ENCODE measurements around the gene EMB. TPM values are rescaled to one million over a fixed set of nuclear protein-coding genes. Genes with fewer than 3 reads are reported as not detected.
"Not testable (repeated sequence)": the region's sequence is repeated elsewhere in the genome, so short reads cannot be mapped to it uniquely, and the experiment has no call there.

Gene EMB
- total and polyA plus RNA-seq, 4 donors = 0.90 to 16.1 (median 2.1) TPM

GRCh38 chr5:50438060-50438459 is 3.0 kb downstream of the EMB start:
- not testable (repeated sequence) for H3K27me3 ChIP-seq (ENCODE audit: control insufficient read depth in 4 of 4, insufficient read depth in 4 of 4, low read length in 3 of 4); H3K9ac ChIP-seq (ENCODE audit: low read depth in 1 of 2, low read length in 2 of 2); H3K4me1 ChIP-seq (ENCODE audit: control insufficient read depth in 4 of 4, insufficient read depth in 4 of 4, low read length in 3 of 4); H3K9me3 ChIP-seq (ENCODE audit: control insufficient read depth in 4 of 4, low read length in 3 of 4); H3K4me3 ChIP-seq (ENCODE audit: low read depth in 1 of 3, low read length in 3 of 3); H3K27ac ChIP-seq (ENCODE audit: low read depth in 1 of 2, low read length in 2 of 2); H3K36me3 ChIP-seq (ENCODE audit: control insufficient read depth in 4 of 4, insufficient read depth in 3 of 4, low read depth in 1 of 4, low read length in 3 of 4); DNase-seq (ENCODE audit: low spot score)
- WGBS = 51% methylated on average over 2 of the region's 3 CpGs

- Histone ChIP-seq H3K27ac (ENCODE audit: low read depth in 1 of 2, low read length in 2 of 2) (no peak overlapping the region), H3K36me3 (ENCODE audit: control insufficient read depth in 4 of 4, insufficient read depth in 3 of 4, low read depth in 1 of 4, low read length in 3 of 4) (no peaks in the 10 kb centered on the region), H3K27me3 (ENCODE audit: control insufficient read depth in 4 of 4, insufficient read depth in 4 of 4, low read length in 3 of 4) (no peaks in the 10 kb centered on the region), H3K4me1 (ENCODE audit: control insufficient read depth in 4 of 4, insufficient read depth in 4 of 4, low read length in 3 of 4) (no peaks in the 10 kb centered on the region), H3K4me3 (ENCODE audit: low read depth in 1 of 3, low read length in 3 of 3) (no peak overlapping the region), H3K9me3 (ENCODE audit: control insufficient read depth in 4 of 4, low read length in 3 of 4) (no peaks in the 10 kb centered on the region), H3K9ac (ENCODE audit: low read depth in 1 of 2, low read length in 2 of 2) (no peak overlapping the region)
- TF ChIP-seq REST (IDR thresholded peaks at IDR 0.05) (no peak), JUND (IDR thresholded peaks at IDR 0.05) (no peak), RXRA (IDR thresholded peaks at IDR 0.05) (no peak), HNF4A (conservative IDR thresholded peaks at IDR 0.05) (no peak), CTCF (IDR thresholded peaks at IDR 0.05; ENCODE audit: low read depth, low read length, missing input control) (no peak), YY1 (IDR thresholded peaks at IDR 0.05) (no peak), EGR1 (IDR thresholded peaks at IDR 0.05; ENCODE audit: low read depth in 2 of 2) (no peak), MAX (IDR thresholded peaks at IDR 0.05) (no peak), ZBTB33 (IDR thresholded peaks at IDR 0.05) (no peak), NR2F2 (IDR thresholded peaks at IDR 0.05) (no peak), ATF3 (IDR thresholded peaks at IDR 0.05) (no peak), GABPA (IDR thresholded peaks at IDR 0.05 in 1 of 2, conservative IDR thresholded peaks at IDR 0.05 in 1 of 2) (no peak), TAF1 (conservative IDR thresholded peaks at IDR 0.05) (no peak)
- DNase-seq (ENCODE audit: low spot score) = no peak
- 80% methylated on average over 3 of the region's 3 CpGs for WGBS
Observed at GRCh38 chr5:50435168-50435567, 5.9 kb downstream of the EMB start.

- WGBS = 44% methylated on average over 3 of the region's 3 CpGs
- H3K27ac ChIP-seq (ENCODE audit: low read depth in 1 of 2, low read length in 2 of 2); H3K4me3 ChIP-seq (ENCODE audit: low read depth in 1 of 3, low read length in 3 of 3); DNase-seq (ENCODE audit: low spot score); H3K4me1 ChIP-seq (ENCODE audit: control insufficient read depth in 4 of 4, insufficient read depth in 4 of 4, low read length in 3 of 4); H3K27me3 ChIP-seq (ENCODE audit: control insufficient read depth in 4 of 4, insufficient read depth in 4 of 4, low read length in 3 of 4); H3K36me3 ChIP-seq (ENCODE audit: control insufficient read depth in 4 of 4, insufficient read depth in 3 of 4, low read depth in 1 of 4, low read length in 3 of 4); H3K9me3 ChIP-seq (ENCODE audit: control insufficient read depth in 4 of 4, low read length in 3 of 4); H3K9ac ChIP-seq (ENCODE audit: low read depth in 1 of 2, low read length in 2 of 2): not testable (repeated sequence)
Observed at GRCh38 chr5:50431133-50431904, 9.8 kb downstream of the EMB start.

- not testable (repeated sequence) for DNase-seq (ENCODE audit: low spot score); H3K27me3 ChIP-seq (ENCODE audit: control insufficient read depth in 4 of 4, insufficient read depth in 4 of 4, low read length in 3 of 4); H3K9me3 ChIP-seq (ENCODE audit: control insufficient read depth in 4 of 4, low read length in 3 of 4); H3K9ac ChIP-seq (ENCODE audit: low read depth in 1 of 2, low read length in 2 of 2); H3K27ac ChIP-seq (ENCODE audit: low read depth in 1 of 2, low read length in 2 of 2); H3K4me3 ChIP-seq (ENCODE audit: low read depth in 1 of 3, low read length in 3 of 3); H3K36me3 ChIP-seq (ENCODE audit: control insufficient read depth in 4 of 4, insufficient read depth in 3 of 4, low read depth in 1 of 4, low read length in 3 of 4); H3K4me1 ChIP-seq (ENCODE audit: control insufficient read depth in 4 of 4, insufficient read depth in 4 of 4, low read length in 3 of 4)
- 77% methylated on average over 3 of the region's 3 CpGs for WGBS
Observed at GRCh38 chr5:50423100-50423799, 17.8 kb downstream of the EMB start.
